Peyer's patch (tissue), 4 donors: ENCODE results near the gene COL16A1.

Source experiments
- CTCF ChIP-seq, 6 experiments: fragments of 450-650 bp in 4 of 6; fragments of 200-600 bp in 2 of 6; sonication (generic) in 1 of 6; IDR thresholded peaks; one replicate each; pipeline ENCODE4 v1.5.1; 2017 to 2019; ENCODE audit warnings: antibody characterized with exemption in 6 of 6, mild to moderate bottlenecking in 3 of 6, moderate library complexity in 1 of 6
- POLR2A ChIP-seq, 2 donors: fragments of 450-650 bp; IDR thresholded peaks; one replicate each; pipeline ENCODE4 v1.5.1; 2017; ENCODE audit warnings: antibody characterized with exemption in 2 of 2, mild to moderate bottlenecking in 2 of 2, moderate library complexity in 2 of 2

DNA sequence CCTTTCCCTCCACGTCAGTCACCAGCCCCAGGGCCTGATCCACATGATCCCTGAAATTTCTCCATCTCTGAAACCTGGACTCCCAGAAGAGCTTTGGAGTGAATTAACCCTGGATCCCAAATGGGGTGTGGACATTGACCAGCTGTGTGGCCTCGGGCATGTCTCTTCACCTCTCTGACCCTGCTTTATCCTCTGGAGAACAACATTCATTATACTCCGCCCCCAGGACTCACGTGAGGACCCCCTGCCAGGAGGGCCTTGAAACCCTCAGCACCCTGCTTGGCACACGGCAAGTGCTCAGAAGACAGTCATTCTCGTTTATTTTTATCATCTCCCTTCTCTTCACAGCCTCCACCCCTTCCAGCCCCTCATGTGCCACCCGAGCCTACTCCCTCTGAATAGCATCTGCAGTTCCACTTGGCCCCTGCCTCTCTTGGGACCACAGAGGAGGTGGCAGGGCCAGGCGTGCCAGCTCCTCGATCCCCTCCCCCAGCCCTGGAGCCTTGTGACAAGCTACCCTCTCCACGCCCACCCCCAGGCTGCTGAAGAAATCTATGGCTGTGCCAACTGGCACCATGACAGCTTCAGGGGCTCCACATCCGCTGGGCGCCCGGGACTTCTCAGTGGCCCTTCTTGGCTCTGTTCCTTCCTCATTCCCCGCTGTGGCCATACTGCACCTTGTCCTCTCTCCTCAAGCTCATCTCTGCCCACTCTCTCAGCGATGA, 42.3 kb upstream of the COL16A1 start:
- TF ChIP-seq CTCF (IDR thresholded peaks at IDR 0.05) (no peak), POLR2A (IDR thresholded peaks at IDR 0.05) (no peak)
